Endothelial cell of umbilical vein (primary cell): ENCODE data around the gene MAP1B. TPM values are rescaled to one million over a fixed set of nuclear protein-coding genes. Genes with fewer than 3 reads are reported as not detected.

Source experiments
- BruUV-seq: library from RNA; stranded (reverse); fragments of 400-500 nt; replicated peaks from 2 replicates; lab custom pipeline; 2021; lab: Mats Ljungman, UMichigan
- CTCF ChIA-PET: fragments of 300-600, 350-600 bp; sonication (Branson Sonifier 250); formaldehyde crosslinking; loops from one replicate; lab custom pipeline; 2021; ENCODE audit warnings: antibody characterized with exemption, inconsistent platforms; lab: Charles Lee
- POLR2A ChIA-PET: fragments of 300-600, 350-600 bp; sonication (Branson Sonifier 250); formaldehyde crosslinking; loops from one replicate; lab custom pipeline; 2021; ENCODE audit warnings: antibody characterized with exemption, inconsistent platforms; lab: Charles Lee
- DNase-seq: peaks from one replicate; pipeline ENCODE4 v3.0.0-alpha.2; 2011; ENCODE audit warnings: low read depth, low spot score
- FAIRE-seq: peaks from 2 replicates; lab custom pipeline; 2011; peaks lifted over from hg19 to GRCh38; lab: Jason Lieb, UNC
- H2AFZ ChIP-seq: 2 replicates; pipeline ENCODE4 v1.6.0; 2012; ENCODE audit warnings: low read depth, low read length, control low read depth, inconsistent platforms
- H3K27ac ChIP-seq: 2 replicates; pipeline ENCODE4 v1.5.1; 2011; ENCODE audit warnings: low read depth, mild to moderate bottlenecking, control low read depth, low read length, moderate library complexity; ENCODE audit not compliant: insufficient read depth
- H3K27me3 ChIP-seq, 2 experiments: 2 replicates each; pipeline versions ENCODE4 v1.6.0 to v1.6.1; 2011; ENCODE audit warnings: low read length in 2 of 2, mixed read lengths in 1 of 2; ENCODE audit not compliant: control insufficient read depth in 2 of 2, insufficient read depth in 2 of 2
- H3K36me3 ChIP-seq, 2 experiments: 2 replicates in 1 of 2; 3 replicates in 1 of 2; pipeline ENCODE4 v1.5.1; 2011; ENCODE audit warnings: low read length in 2 of 2, mild to moderate bottlenecking in 1 of 2, moderate library complexity in 1 of 2; ENCODE audit not compliant: control insufficient read depth in 2 of 2, insufficient read depth in 2 of 2; ENCODE audit errors: extremely low read depth in 1 of 2
- H3K4me1 ChIP-seq: 3 replicates; pipeline ENCODE4 v1.5.1; 2011; ENCODE audit warnings: mild to moderate bottlenecking, low read length; ENCODE audit not compliant: control insufficient read depth, insufficient read depth; ENCODE audit errors: extremely low read depth
- H3K4me2 ChIP-seq: 2 replicates; pipeline ENCODE4 v1.6.1; 2011; ENCODE audit warnings: low read length, control low read depth, mixed read lengths; ENCODE audit not compliant: insufficient read depth
- H3K4me3 ChIP-seq, 3 experiments: fragments of 200-600 bp in 1 of 3; sonication (generic), shearing (Covaris generic) in 1 of 3; replicated peaks in 1 of 3; 2 replicates each; pipeline ENCODE4 v1.5.1; 2011 to 2016; ENCODE audit warnings: control low read depth in 3 of 3, low read length in 3 of 3, mild to moderate bottlenecking in 2 of 3, inconsistent platforms in 1 of 3, low read depth in 1 of 3, moderate library complexity in 1 of 3; ENCODE audit not compliant: insufficient read depth in 1 of 3
- H3K79me2 ChIP-seq: 2 replicates; pipeline ENCODE4 v1.6.0; 2012; ENCODE audit warnings: low read length, inconsistent platforms; ENCODE audit not compliant: control insufficient read depth, insufficient read depth
- H3K9ac ChIP-seq: replicated peaks from 2 replicates; pipeline ENCODE3; 2011; ENCODE audit warnings: low read length, control low read depth; ENCODE audit not compliant: insufficient read depth; ENCODE audit errors: extremely low read depth
- H3K9me1 ChIP-seq: replicated peaks from 3 replicates; pipeline ENCODE4 v1.6.0; 2011; ENCODE audit warnings: mild to moderate bottlenecking, low read length; ENCODE audit not compliant: control insufficient read depth, insufficient read depth; ENCODE audit errors: extremely low read depth
- H3K9me3 ChIP-seq: replicated peaks from 2 replicates; pipeline ENCODE4 v1.5.1; 2012; ENCODE audit warnings: low read length, inconsistent platforms; ENCODE audit not compliant: control insufficient read depth, insufficient read depth
- H4K20me1 ChIP-seq: replicated peaks from 2 replicates; pipeline ENCODE3; 2011; ENCODE audit warnings: mild to moderate bottlenecking, low read length; ENCODE audit not compliant: control insufficient read depth, insufficient read depth; ENCODE audit errors: extremely low read depth
- EZH2 ChIP-seq: IDR thresholded peaks from 2 replicates; pipeline ENCODE4 v1.6.1; 2012; ENCODE audit warnings: borderline replicate concordance, low read depth, mild to moderate bottlenecking, moderate library complexity, low read length, inconsistent platforms; ENCODE audit not compliant: severe bottlenecking
- FOS ChIP-seq: IDR thresholded peaks from 2 replicates; pipeline ENCODE4 v1.6.1; 2011; ENCODE audit warnings: mild to moderate bottlenecking, low read length, moderate library complexity, borderline replicate concordance; ENCODE audit not compliant: insufficient read depth
- GATA2 ChIP-seq: IDR thresholded peaks from 2 replicates; pipeline ENCODE4 v1.7.0; 2011; ENCODE audit warnings: low read depth, mild to moderate bottlenecking, moderate library complexity, mixed read lengths, low read length; ENCODE audit not compliant: insufficient read length, insufficient read depth
- JUN ChIP-seq: IDR thresholded peaks from 2 replicates; pipeline ENCODE4 v1.6.1; 2011; ENCODE audit warnings: borderline replicate concordance, low read depth; ENCODE audit not compliant: insufficient read length, insufficient read depth
- MYC ChIP-seq: IDR thresholded peaks from one replicate; pipeline ENCODE4 v1.6.1; 2011; ENCODE audit warnings: mild to moderate bottlenecking, low read depth, low read length
- POLR2A ChIP-seq: IDR thresholded peaks from 2 replicates; pipeline ENCODE4 v1.6.1; 2012; ENCODE audit warnings: low read depth, mild to moderate bottlenecking, control low read depth, low read length
- POLR2AphosphoS5 ChIP-seq: IDR thresholded peaks from 2 replicates; pipeline ENCODE4 v1.6.1; 2012; ENCODE audit warnings: low read depth, mild to moderate bottlenecking, control low read depth, low read length, moderate library complexity; ENCODE audit not compliant: insufficient read depth
- dilution Hi-C: fragments of 300-500 bp; cut with MboI; formaldehyde crosslinking; loops from one replicate; pipeline ENCODE4 v1.15.0; 2019; ENCODE audit warnings: low sequenced_read_pairs; ENCODE audit not compliant: extremely low pct_ligation_motif_present
- intact Hi-C: fragments of 100-400 bp; cut with micrococcal nuclease; formaldehyde crosslinking; loops from one replicate; pipeline ENCODE4 v1.10.0; 2022
- polyA plus RNA-seq, 4 experiments: library from polyadenylated mRNA; depleted of rRNA in 3 of 4; stranded (reverse) in 3 of 4; unstranded in 1 of 4; fragments of >200 nt; gene quantifications; 2 replicates each; pipeline versions ENCODE4 v1.2.1 to v1.2.3, GENCODE V29; 2011 to 2012; ENCODE audit warnings: missing spikeins in 1 of 4
- total RNA-seq: library from RNA; stranded (reverse); gene quantifications from 2 replicates; pipeline ENCODE4 v1.2.3, GENCODE V29; 2021
- TF ChIP-seq, protein P1 (sequence below): IDR thresholded peaks from 2 replicates; pipeline ENCODE4 v1.6.1; 2011; ENCODE audit not compliant: insufficient read depth, insufficient read length
- TF ChIP-seq, protein P2 (sequence below), 2 donors: IDR thresholded peaks; 1 replicate in 1 of 2; 2 replicates in 1 of 2; pipeline ENCODE4 v1.5.1; 2011; ENCODE audit warnings: low read length in 2 of 2, mild to moderate bottlenecking in 2 of 2, moderate library complexity in 2 of 2, control low read depth in 1 of 2, inconsistent platforms in 1 of 2, low read depth in 1 of 2; ENCODE audit not compliant: insufficient read depth in 1 of 2; ENCODE audit errors: extremely low read depth in 1 of 2

The MAP1B gene
- total and polyA plus RNA-seq, 2 donors (not counting 3 experiments of a cell fraction or from before 2014, with no cell fraction given), result 55.9 to 263 TPM

DNA sequence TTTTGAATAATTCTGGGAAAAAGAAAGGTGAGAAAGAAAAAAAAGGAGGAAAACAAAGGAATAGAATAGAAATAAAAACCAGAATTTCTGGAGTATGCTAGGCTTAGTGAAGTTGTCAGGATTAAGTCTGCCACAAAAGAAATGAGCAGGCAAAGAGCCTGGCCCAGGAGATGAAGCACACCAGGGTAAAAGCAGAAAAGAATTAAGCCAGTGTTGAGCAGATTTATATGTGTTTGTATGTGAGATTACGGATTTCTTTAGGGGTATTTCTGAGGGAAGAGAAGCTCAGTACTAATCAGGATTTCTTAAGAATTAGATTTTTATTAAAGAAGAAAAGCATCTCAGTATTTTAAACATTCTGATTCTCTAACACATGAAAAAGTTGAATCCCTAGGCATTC, 138.3 kb downstream of the MAP1B start:
- peaks cover 12% of the 10 kb centered on the region for H3K79me2 ChIP-seq
- dilution Hi-C loops, result no loop called here

More for the DNA sequence above, 138.3 kb downstream of the MAP1B start:
- no peak for DNase-seq
- H3K4me3 ChIP-seq, result no peak overlapping the region
- H3K36me3 ChIP-seq, result no peaks in the 10 kb centered on the region
- TF ChIP-seq GATA2 (no peak), POLR2AphosphoS5 (no peak), POLR2A (no peak), FOS (no peak), MYC (no peak), EZH2 (no peak), JUN (no peak)
- TF ChIP-seq, protein P1, sequence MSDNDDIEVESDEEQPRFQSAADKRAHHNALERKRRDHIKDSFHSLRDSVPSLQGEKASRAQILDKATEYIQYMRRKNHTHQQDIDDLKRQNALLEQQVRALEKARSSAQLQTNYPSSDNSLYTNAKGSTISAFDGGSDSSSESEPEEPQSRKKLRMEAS, result no peak
- TF ChIP-seq, protein P2, sequence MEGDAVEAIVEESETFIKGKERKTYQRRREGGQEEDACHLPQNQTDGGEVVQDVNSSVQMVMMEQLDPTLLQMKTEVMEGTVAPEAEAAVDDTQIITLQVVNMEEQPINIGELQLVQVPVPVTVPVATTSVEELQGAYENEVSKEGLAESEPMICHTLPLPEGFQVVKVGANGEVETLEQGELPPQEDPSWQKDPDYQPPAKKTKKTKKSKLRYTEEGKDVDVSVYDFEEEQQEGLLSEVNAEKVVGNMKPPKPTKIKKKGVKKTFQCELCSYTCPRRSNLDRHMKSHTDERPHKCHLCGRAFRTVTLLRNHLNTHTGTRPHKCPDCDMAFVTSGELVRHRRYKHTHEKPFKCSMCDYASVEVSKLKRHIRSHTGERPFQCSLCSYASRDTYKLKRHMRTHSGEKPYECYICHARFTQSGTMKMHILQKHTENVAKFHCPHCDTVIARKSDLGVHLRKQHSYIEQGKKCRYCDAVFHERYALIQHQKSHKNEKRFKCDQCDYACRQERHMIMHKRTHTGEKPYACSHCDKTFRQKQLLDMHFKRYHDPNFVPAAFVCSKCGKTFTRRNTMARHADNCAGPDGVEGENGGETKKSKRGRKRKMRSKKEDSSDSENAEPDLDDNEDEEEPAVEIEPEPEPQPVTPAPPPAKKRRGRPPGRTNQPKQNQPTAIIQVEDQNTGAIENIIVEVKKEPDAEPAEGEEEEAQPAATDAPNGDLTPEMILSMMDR (IDR thresholded peaks at IDR 0.05; ENCODE audit: extremely low read depth in 1 of 2, insufficient read depth in 1 of 2, low read depth in 1 of 2, low read length in 2 of 2), result no peak
- peak overlapping the region; percentile 88 for H3K27ac ChIP-seq
- H3K9ac ChIP-seq, result no peak overlapping the region
- ChIA-PET POLR2A (interaction anchor here (0.7 kb wide), 1 partner anchor 50 kb away, joined by 3 read pairs; no protein-coding TSS in a partner anchor), CTCF (interaction anchor here (0.6 to 3.7 kb wide), 31 partner anchors 9 to 463 kb away, joined by 3 to 35 read pairs (median 4); no protein-coding TSS in a partner anchor)
- peaks cover 54% of the 10 kb centered on the region for H3K4me1 ChIP-seq
- intact Hi-C loops, result loop anchor here (1.0 to 10.0 kb wide), 4 partner anchors 9 to 599 kb away; partner anchors contain the start of gene MAP1B
- H3K4me2 ChIP-seq, result peak overlapping the region; percentile 12
- H2AFZ ChIP-seq, result no peak overlapping the region
- no peaks in the 10 kb centered on the region for H4K20me1 ChIP-seq
- no peaks in the 10 kb centered on the region for H3K9me1 ChIP-seq
- no peaks in the 10 kb centered on the region for H3K27me3 ChIP-seq
- no peaks in the 10 kb centered on the region for H3K9me3 ChIP-seq
- no peak for FAIRE-seq
- no TSS peak for BruUV-seq
